ENCODE results near the gene ADD1. TPM values are rescaled to one million over a fixed set of nuclear protein-coding genes. Genes with fewer than 3 reads are reported as not detected.
A peak's percentile ranks its signal among the peaks of the same experiment; 100 is the strongest.

Gene ADD1
- total and polyA plus RNA-seq, 5 experiments from 2014 or later = 129 to 309 (median 151) TPM

DNA sequence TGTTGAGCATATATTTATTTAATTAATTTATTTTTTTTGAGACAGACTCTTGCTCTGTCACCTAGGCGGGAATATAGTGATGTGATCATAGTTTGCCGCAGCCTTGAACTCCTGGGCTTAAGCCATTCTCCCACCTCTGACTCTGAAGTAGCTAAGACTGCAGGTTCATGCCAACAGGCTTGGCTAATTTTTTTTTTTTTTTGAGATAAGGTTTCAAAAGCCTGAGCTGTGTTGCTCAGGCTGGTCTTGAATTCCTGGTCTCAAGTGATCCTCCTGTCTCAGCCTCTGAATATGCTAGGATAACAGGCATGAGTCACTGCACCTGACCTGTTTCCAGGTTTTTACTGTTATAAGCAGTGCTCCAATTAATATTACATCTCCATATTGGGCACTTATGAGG, 4.8 kb downstream of the ADD1 start:
- Mint-ChIP-seq H3K9me3 (no peaks in the 10 kb centered on the region), H3K36me3 (peaks cover 0 to under 1% (median 0%) of the 10 kb centered on the region in 3 donors), H3K27me3 (no peaks in the 10 kb centered on the region), H3K27ac (peak overlapping the region in 6 of 10 donors; percentile 8 to 93 (median 58)), H3K4me1 (peaks cover 33 to 82% (median 79%) of the 10 kb centered on the region in 4 donors), H3K4me3 (no peak overlapping the region)
- no peak for ATAC-seq
- POLR2A ChIA-PET = interaction anchor here (0.6 to 0.7 kb wide), 2 partner anchors 41 to 114 kb away, joined by 4 read pairs; no protein-coding TSS in a partner anchor
- DNase-seq = peak in 1 of 10 donors; percentile 1

DNA sequence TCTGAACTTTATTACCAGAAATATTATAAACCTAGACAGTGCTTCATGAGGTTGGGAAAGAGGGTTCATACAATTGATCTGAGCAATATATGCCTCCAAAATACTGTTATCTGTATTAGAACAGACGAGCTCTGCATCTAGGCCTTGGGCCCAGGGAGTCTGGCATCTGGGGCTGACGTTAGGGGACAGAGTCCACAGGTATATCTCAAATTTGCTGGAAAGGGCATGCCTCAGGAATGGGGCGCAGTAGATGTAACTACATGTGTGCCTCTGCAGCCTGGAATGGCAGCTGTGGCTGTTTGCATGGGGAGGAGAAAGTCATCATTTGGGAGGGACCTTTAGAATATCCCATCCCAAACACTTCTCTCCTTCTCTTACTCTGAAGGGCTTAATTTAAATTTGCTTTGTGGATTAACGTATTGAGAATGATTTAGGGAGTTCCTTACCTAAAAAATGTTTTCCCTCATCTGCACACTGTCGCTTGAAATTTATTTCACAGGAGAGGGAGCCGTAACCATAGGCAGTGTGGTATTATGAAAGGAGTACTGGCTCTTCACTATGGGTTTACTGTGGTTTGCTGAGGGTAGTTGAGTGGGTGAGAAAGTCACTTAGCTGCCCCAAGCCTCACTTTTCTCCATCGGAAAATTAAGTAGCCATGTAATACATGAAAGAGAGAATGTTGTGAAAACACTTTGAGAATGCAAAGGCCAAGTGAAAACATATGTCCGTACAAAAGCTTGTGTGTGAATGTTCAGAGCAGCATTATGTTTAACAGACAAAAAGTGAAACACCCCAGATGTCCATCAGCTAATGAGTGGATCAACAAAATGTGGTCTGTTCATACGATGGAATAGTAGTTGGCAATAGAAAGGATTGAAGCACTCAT, 5.9 kb downstream of the ADD1 start:
- POLR2A ChIA-PET = interaction anchor here (0.6 kb wide), 1 partner anchor 30 kb away, joined by 3 read pairs; no protein-coding TSS in a partner anchor
- H3K27me3 Mint-ChIP-seq = no peaks in the 10 kb centered on the region
- no peaks in the 10 kb centered on the region for H3K9me3 Mint-ChIP-seq
- H3K4me1 Mint-ChIP-seq = peaks cover 31 to 92% (median 86%) of the 10 kb centered on the region in 4 donors
- peak overlapping the region in 6 of 10 donors; percentile 1 to 46 (median 32) for H3K4me3 Mint-ChIP-seq
- no peak for ATAC-seq
- H3K36me3 Mint-ChIP-seq = peaks cover 0 to 10% (median 0%) of the 10 kb centered on the region in 3 donors
- peak overlapping the region; percentile 69 to 93 (median 80) for H3K27ac Mint-ChIP-seq
- DNase-seq = no peak

DNA sequence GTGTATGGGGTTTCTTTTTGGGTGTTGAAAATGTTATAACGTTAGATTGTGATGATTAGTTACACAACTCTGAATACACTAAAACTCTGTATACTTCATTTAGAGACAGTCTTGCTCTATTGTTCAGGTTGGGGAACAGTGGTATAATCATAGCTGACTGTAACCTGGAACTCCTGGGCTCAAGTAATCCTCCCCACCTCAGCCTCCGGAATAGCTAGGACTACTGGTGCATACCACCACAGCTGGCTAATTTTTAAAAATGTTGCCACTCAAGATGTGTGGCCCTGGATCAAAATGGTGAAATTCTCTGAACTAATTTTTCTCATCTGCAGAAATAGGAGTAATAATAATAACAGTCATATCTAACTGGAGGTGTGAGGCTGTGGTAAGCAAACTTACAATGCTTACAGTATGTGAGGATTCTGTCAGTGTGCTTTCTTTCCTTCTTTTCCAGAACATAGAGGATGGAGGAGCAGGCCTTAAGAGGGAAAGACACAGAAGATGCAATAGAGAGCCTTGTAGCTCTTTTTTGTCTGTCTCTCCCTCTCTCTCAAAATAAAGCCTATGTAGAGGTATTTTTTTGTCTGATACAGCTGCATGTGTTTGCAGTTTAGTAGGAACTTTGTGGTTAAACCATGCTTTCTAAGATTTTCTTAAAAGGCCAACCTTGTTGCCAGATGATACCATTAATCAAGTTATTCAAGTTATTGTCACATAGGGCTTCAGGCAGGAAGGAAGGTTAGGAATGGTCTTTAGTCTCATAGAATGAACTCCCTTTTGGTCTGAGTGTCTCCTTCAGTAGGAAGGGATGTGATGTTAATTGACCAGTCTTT, 7.5 kb downstream of the ADD1 start:
- Mint-ChIP-seq H3K4me1 (peaks cover 31 to 91% (median 84%) of the 10 kb centered on the region in 4 donors), H3K9me3 (no peaks in the 10 kb centered on the region), H3K27ac (peak overlapping the region; percentile 76 to 96 (median 93)), H3K4me3 (peak overlapping the region; percentile 33 to 85 (median 61)), H3K36me3 (peaks cover 0 to 21% (median 0%) of the 10 kb centered on the region in 3 donors), H3K27me3 (no peaks in the 10 kb centered on the region)
- peak; percentile 38 to 39 for ATAC-seq
- POLR2A ChIA-PET = interaction anchor here (0.6 to 0.9 kb wide), 4 partner anchors 27 to 65 kb away, joined by 3 to 5 read pairs (median 3); no protein-coding TSS in a partner anchor
- peak in 2 of 10 donors; percentile 23 to 24 for DNase-seq

DNA sequence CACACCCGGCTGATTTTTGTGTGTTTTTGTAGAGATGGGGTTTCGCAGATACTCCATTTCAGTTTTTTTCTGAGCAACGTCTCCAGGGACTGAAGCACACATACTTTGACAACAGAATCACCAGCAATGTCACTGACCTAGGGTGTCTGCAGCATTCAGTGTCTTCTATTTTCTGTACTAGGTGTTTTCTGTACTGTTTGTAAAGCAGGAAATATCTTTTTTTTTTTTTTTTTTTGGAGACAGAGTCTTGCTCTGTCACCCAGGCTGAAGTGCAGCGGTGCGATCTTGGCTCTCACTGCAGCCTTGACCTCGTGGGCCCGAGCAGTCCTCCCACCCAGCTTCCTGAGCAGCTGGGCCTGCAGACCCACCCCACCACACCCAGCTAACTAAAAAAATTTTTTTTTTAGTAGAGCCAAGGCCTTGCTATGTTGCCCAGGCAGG, 8.9 kb downstream of the ADD1 start:
- H3K36me3 Mint-ChIP-seq = peaks cover 0 to 27% (median 0%) of the 10 kb centered on the region in 3 donors
- H3K27me3 Mint-ChIP-seq = no peaks in the 10 kb centered on the region
- peak; percentile 68 to 79 for ATAC-seq
- H3K27ac Mint-ChIP-seq = peak overlapping the region; percentile 91 to 96 (median 93)
- POLR2A ChIA-PET = interaction anchor here (0.6 to 1.4 kb wide), 12 partner anchors 10 to 161 kb away, joined by 3 to 13 read pairs (median 4); no protein-coding TSS in a partner anchor
- DNase-seq = peak in 3 of 10 donors; percentile 51 to 54 (median 51)
- H3K9me3 Mint-ChIP-seq = no peaks in the 10 kb centered on the region
- peak overlapping the region; percentile 64 to 85 (median 77) for H3K4me3 Mint-ChIP-seq
- peaks cover 32 to 88% (median 80%) of the 10 kb centered on the region in 4 donors for H3K4me1 Mint-ChIP-seq

DNA sequence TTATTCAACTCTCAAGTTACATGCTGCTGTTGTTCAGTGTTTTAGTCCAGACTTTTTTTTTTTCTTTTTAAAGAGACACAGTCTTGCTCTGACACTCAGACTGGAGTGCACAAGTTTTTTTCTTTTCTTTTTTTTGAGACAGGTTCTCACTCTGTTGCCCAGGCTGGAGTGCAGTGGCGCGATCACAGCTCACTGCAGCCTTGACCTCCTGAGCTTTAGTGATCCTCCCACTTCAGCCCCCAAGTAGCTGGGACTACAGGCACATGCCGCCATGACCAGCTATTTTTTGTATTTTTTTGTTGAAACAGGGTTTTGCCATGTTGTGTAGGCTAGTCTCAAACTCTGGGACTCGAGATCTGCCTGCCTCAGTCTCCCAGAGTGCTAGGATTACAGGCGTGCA, 11.9 kb downstream of the ADD1 start:
- Mint-ChIP-seq H3K9me3 (no peaks in the 10 kb centered on the region), H3K4me3 (peak overlapping the region in 1 of 10 donors; percentile 19), H3K4me1 (peaks cover 31 to 91% (median 82%) of the 10 kb centered on the region in 4 donors), H3K36me3 (peaks cover 0 to 35% (median 0%) of the 10 kb centered on the region in 3 donors), H3K27ac (peak overlapping the region in 9 of 10 donors; percentile 43 to 93 (median 81)), H3K27me3 (no peaks in the 10 kb centered on the region)
- ATAC-seq (no peak), DNase-seq (no peak)
- POLR2A ChIA-PET = interaction anchor here (0.7 kb wide), 1 partner anchor 187 kb away, joined by 3 read pairs; no protein-coding TSS in a partner anchor

DNA sequence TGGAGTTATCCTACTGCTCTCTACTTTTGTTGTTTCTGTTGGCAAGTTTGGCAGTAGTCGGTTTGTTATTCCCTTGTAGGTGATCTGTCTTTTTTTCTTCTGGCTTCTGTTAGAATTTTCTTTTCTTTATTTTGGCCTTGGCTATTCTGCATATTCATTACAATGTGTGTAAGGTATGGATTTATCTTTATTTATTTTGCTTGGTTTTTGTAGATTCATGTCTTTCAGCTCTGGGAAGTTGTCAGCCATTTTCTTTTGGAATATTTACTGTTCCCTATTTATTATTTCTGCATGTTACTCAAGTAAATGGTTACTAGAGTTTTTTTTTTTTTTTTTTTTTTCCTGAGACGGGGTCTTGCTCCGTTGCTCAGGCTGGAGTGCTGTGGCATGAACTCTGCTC, 12.6 kb downstream of the ADD1 start:
- H3K9me3 Mint-ChIP-seq = no peaks in the 10 kb centered on the region
- H3K27ac Mint-ChIP-seq = peak overlapping the region in 9 of 10 donors; percentile 33 to 86 (median 77)
- no peaks in the 10 kb centered on the region for H3K27me3 Mint-ChIP-seq
- POLR2A ChIA-PET = no interaction called here
- DNase-seq (no peak), ATAC-seq (no peak)
- peaks cover 0 to 35% (median 0%) of the 10 kb centered on the region in 3 donors for H3K36me3 Mint-ChIP-seq
- peak overlapping the region in 2 of 10 donors; percentile 33 to 39 for H3K4me3 Mint-ChIP-seq
- H3K4me1 Mint-ChIP-seq = peaks cover 30 to 91% (median 82%) of the 10 kb centered on the region in 4 donors

DNA sequence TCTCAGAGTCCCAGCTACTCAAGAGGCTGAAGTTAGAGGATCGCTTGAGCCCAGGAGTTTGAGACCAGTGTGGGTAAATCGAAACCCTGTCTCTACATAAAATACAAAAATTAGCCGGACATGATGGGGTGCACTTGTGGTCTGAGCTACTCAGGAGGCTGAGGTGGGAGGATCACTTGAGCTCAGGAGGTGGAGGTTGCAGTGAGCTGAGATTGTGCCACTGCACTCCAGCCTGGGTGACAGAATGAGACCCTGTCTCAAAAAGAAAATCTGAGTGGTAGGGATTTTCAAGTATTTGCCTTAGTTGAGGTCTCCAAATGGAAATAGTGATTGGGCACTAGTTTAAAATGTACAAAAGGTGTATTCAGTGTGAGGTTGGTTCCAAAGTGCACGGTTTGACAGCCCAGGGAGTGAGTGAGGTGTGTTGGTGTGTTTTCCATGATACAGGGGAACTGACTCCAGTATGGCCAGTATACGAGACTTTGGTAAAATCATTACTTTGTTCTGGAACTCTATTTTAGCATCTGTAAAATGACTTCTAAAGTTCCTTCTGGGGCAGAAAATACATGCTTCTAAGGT, 13.8 kb downstream of the ADD1 start:
- ATAC-seq (no peak), DNase-seq (no peak)
- Mint-ChIP-seq H3K9me3 (no peaks in the 10 kb centered on the region), H3K27me3 (no peaks in the 10 kb centered on the region), H3K4me3 (no peak overlapping the region), H3K4me1 (peaks cover 31 to 91% (median 82%) of the 10 kb centered on the region in 4 donors), H3K27ac (peak overlapping the region; percentile 7 to 80 (median 52)), H3K36me3 (peaks cover 0 to 35% (median 0%) of the 10 kb centered on the region in 3 donors)
- POLR2A ChIA-PET = interaction anchor here (1.0 kb wide), 1 partner anchor 19 kb away, joined by 3 read pairs; no protein-coding TSS in a partner anchor

DNA sequence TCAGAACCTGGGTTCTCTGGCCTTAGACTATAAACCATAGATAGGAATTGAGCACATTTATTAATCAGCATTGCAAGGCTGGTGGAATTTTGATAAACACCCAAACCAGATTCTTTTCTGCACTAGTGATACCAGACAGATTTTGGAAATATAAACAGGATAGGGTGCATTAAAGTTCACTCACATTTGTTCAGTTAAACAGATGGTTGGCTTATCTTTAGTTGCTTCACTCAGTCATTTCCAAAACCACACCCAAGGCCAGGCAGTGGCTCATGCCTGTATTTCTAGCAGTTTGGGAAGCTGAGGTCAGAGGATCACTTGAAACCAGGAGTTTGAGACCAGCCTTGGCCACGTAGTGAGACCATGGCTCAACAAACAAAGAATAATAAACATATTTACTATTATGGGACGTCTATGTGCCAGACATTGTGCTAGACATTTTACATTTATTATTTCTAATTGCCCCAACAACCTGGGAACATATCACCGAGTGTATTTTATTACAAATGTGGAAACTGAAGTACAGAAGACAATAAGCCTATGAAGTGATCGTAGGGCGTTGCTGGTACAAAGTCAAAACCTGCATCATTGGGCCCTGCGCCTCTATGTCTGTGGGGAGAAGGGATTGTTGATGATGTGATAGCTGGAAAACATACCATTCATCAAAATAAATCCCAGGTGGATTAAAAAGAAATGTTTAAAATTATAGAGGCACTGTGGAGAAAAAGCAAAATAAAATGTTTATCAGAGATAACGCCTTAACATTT, 15.0 kb downstream of the ADD1 start:
- Mint-ChIP-seq H3K27me3 (no peaks in the 10 kb centered on the region), H3K27ac (peak overlapping the region in 8 of 10 donors; percentile 6 to 80 (median 24)), H3K36me3 (peaks cover 0 to 33% (median 0%) of the 10 kb centered on the region in 3 donors), H3K4me3 (no peak overlapping the region), H3K4me1 (peaks cover 36 to 90% (median 83%) of the 10 kb centered on the region in 4 donors), H3K9me3 (no peaks in the 10 kb centered on the region)
- POLR2A ChIA-PET = no interaction called here
- no peak for ATAC-seq
- no peak for DNase-seq

DNA sequence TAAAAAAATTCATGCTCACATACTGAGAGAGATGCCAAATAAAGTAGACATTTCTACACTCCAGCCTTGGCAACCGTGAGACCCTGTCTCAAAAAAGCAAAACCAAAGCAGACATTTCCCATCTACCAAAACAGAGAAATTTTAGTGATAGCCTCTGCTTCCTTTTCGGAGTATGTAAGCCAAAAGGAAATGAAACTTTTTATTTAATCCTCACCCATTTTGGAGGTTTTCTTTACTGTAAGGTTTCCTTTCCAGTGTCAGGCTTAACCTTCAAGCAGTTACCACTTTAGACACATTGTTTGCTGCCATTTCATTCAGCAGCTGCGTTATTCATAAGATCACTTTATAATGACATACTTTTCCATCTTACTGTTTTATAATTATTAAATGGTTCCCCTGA, 15.9 kb downstream of the ADD1 start:
- peaks cover 0 to 25% (median 0%) of the 10 kb centered on the region in 3 donors for H3K36me3 Mint-ChIP-seq
- H3K27ac Mint-ChIP-seq = peak overlapping the region in 8 of 10 donors; percentile 4 to 83 (median 70)
- DNase-seq (no peak), ATAC-seq (no peak)
- H3K4me1 Mint-ChIP-seq = peaks cover 36 to 88% (median 80%) of the 10 kb centered on the region in 4 donors
- POLR2A ChIA-PET = interaction anchor here (0.7 to 0.8 kb wide), 2 partner anchors 12 to 324 kb away, joined by 3 to 4 read pairs; no protein-coding TSS in a partner anchor
- no peaks in the 10 kb centered on the region for H3K27me3 Mint-ChIP-seq
- peak overlapping the region in 5 of 10 donors; percentile 13 to 72 (median 60) for H3K4me3 Mint-ChIP-seq
- no peaks in the 10 kb centered on the region for H3K9me3 Mint-ChIP-seq

DNA sequence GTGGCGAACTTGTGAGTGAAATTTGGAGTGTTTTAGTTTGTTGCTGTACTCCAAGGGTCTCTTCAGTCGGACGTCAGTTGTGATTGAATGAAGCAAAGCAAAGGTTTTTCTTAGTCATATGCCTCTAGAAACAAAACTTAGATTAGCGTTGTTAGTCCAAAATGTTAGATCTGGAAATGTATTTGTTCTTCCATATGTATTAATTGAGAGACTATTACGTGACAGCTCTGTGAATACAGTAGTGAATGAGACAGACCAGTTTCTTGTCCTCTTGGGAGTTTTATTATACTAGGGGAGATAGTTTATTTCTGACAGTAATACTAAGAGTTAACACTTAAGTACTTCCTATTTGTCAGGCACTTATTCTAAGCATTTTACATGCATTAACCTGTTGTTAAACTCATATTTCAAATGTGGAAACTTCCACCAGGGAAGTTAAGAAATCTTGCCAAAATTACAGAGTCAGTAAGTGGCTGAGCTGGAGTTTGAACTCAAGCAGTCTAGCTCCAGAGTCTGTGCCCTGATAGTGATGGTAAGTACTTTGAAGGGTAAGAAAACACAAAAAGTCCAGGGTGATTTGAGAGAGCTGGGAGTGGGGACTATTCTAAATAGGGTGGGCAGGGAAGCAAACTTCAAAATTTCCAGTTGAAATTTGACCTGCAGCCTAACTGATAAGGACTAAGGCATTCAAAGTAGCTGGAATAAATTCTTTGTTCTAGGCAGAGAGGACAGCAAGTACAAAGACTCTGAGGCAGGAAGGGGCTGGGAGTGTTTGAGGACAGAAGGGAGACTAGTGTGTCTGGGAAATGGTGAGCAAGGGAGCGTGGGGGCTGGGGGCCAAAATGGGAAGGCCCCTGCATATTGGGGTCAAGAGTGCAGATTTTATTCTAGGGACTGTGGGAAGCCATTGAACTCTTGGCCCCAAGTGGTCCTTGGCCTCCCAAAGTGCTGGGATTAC, 17.0 kb downstream of the ADD1 start:
- DNase-seq (no peak), ATAC-seq (no peak)
- H3K27ac Mint-ChIP-seq = peak overlapping the region; percentile 6 to 86 (median 78)
- H3K4me3 Mint-ChIP-seq = peak overlapping the region in 8 of 10 donors; percentile 6 to 72 (median 40)
- peaks cover 40 to 86% (median 79%) of the 10 kb centered on the region in 4 donors for H3K4me1 Mint-ChIP-seq
- H3K27me3 Mint-ChIP-seq = no peaks in the 10 kb centered on the region
- H3K9me3 Mint-ChIP-seq = no peaks in the 10 kb centered on the region
- H3K36me3 Mint-ChIP-seq = peaks cover 0 to 16% (median 0%) of the 10 kb centered on the region in 3 donors
- POLR2A ChIA-PET = interaction anchor here (0.7 to 0.9 kb wide), 3 partner anchors 11 to 325 kb away, joined by 3 to 4 read pairs (median 3); no protein-coding TSS in a partner anchor

Data from naive thymus-derived CD8-positive, alpha-beta T cell (primary cell).